ENCODE results near the gene CACFD1. TPM values are rescaled to one million over a fixed set of nuclear protein-coding genes. Genes with fewer than 3 reads are reported as not detected.

Gene CACFD1
- total RNA-seq, 4 donors from 2014 or later: 6.8 to 11.6 (median 9.4) TPM

DNA sequence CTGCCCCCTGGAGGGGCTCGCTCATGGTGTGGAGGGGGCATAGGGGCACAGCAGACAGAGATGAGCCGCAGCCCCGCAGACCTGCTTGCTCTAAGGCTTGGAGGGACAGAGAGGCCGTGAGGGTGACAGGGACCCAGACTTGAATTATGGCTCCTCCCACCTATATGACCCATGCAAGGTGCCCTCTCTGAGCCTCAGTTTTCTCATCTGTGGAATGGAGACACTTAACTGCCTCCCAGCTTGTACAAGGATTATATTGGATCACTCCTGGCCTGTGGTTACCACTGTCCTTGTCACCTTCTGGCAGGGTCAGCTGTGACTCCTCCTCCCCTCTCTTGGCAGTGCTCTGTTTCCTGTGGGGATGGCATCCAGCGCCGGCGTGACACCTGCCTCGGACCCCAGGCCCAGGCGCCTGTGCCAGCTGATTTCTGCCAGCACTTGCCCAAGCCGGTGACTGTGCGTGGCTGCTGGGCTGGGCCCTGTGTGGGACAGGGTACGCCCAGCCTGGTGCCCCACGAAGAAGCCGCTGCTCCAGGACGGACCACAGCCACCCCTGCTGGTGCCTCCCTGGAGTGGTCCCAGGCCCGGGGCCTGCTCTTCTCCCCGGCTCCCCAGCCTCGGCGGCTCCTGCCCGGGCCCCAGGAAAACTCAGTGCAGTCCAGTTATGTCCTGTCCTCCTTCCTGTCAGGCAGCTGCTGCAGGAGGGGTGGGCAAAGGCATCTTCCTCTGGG lies 4.7 kb upstream of the CACFD1 start:
- no peak for DNase-seq (ENCODE audit: low spot score in 2 of 2)
- no peaks in the 10 kb centered on the region for H3K27me3 ChIP-seq
- H3K27ac ChIP-seq: no peak overlapping the region
- H3K4me1 ChIP-seq: peaks cover under 1% of the 10 kb centered on the region
- no peaks in the 10 kb centered on the region for H3K9me3 ChIP-seq
- no peak overlapping the region for H3K4me3 ChIP-seq
- TF ChIP-seq EP300 (IDR thresholded peaks at IDR 0.05) (no peak), POLR2AphosphoS5 (IDR thresholded peaks at IDR 0.05) (no peak), POLR2A (IDR thresholded peaks at IDR 0.05) (no peak)
- TF ChIP-seq, protein P1, sequence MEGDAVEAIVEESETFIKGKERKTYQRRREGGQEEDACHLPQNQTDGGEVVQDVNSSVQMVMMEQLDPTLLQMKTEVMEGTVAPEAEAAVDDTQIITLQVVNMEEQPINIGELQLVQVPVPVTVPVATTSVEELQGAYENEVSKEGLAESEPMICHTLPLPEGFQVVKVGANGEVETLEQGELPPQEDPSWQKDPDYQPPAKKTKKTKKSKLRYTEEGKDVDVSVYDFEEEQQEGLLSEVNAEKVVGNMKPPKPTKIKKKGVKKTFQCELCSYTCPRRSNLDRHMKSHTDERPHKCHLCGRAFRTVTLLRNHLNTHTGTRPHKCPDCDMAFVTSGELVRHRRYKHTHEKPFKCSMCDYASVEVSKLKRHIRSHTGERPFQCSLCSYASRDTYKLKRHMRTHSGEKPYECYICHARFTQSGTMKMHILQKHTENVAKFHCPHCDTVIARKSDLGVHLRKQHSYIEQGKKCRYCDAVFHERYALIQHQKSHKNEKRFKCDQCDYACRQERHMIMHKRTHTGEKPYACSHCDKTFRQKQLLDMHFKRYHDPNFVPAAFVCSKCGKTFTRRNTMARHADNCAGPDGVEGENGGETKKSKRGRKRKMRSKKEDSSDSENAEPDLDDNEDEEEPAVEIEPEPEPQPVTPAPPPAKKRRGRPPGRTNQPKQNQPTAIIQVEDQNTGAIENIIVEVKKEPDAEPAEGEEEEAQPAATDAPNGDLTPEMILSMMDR (IDR thresholded peaks at IDR 0.05): no peak
- 95% methylated on average over 8 of the region's 20 CpGs for WGBS
- no peaks in the 10 kb centered on the region for H3K36me3 ChIP-seq

DNA sequence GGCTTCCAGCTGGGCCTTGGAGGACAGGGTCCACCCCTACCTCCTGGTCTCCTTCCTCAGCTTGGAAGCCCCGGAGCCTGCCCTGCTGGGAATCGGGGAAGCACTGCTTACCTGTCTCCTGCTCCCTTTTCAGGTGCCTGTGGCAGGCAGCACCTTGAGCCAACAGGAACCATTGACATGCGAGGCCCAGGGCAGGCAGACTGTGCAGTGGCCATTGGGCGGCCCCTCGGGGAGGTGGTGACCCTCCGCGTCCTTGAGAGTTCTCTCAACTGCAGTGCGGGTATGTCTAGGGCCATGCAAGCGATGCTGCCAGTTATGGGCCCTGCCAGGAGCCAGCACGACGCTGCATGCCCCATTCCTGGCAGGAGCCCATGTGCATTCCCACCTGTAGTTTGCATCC lies 3.8 kb upstream of the CACFD1 start:
- Histone ChIP-seq H3K27ac (no peak overlapping the region), H3K4me1 (peaks cover 9% of the 10 kb centered on the region)
- WGBS: 83% methylated on average over 7 of the region's 11 CpGs

DNA sequence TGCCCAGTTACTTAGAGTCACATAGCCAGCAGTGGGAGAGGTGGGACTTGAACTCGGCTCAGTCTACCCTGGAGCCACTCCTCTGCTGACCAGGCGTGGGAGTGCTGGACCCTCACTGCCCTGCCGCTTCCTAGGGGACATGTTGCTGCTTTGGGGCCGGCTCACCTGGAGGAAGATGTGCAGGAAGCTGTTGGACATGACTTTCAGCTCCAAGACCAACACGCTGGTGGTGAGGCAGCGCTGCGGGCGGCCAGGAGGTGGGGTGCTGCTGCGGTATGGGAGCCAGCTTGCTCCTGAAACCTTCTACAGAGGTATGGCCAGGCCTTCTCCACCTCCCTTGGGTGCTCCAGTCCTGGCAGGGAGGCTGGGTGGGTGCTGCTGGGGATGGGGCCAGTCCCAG lies 3.4 kb upstream of the CACFD1 start:
- no CpG with 5 or more reads among the region's 9 CpGs for WGBS
- no peaks in the 10 kb centered on the region for H3K27me3 ChIP-seq

More for the DNA sequence above, 3.8 kb upstream of the CACFD1 start:
- TF ChIP-seq POLR2AphosphoS5 (IDR thresholded peaks at IDR 0.05): no peak
- TF ChIP-seq, protein P1 (IDR thresholded peaks at IDR 0.05): no peak
- TF ChIP-seq POLR2A (IDR thresholded peaks at IDR 0.05): no peak
- no peak for TF ChIP-seq EP300 (IDR thresholded peaks at IDR 0.05)
- Histone ChIP-seq H3K36me3 (no peaks in the 10 kb centered on the region), H3K9me3 (no peaks in the 10 kb centered on the region), H3K4me3 (no peak overlapping the region), H3K27me3 (no peaks in the 10 kb centered on the region)
- DNase-seq (ENCODE audit: low spot score in 2 of 2): no peak

GRCh38 chr9:133457233-133457632 lies 2.5 kb upstream of the CACFD1 start:
- Histone ChIP-seq H3K27me3 (no peaks in the 10 kb centered on the region), H3K36me3 (no peaks in the 10 kb centered on the region), H3K4me3 (no peak overlapping the region), H3K9me3 (no peaks in the 10 kb centered on the region), H3K4me1 (peaks cover 12% of the 10 kb centered on the region), H3K27ac (no peak overlapping the region)
- TF ChIP-seq EP300 (IDR thresholded peaks at IDR 0.05): no peak
- no peak for DNase-seq (ENCODE audit: low spot score in 2 of 2)
- WGBS: 70% methylated on average over 6 of the region's 13 CpGs

More for the DNA sequence above, 3.4 kb upstream of the CACFD1 start:
- Histone ChIP-seq H3K4me3 (no peak overlapping the region), H3K4me1 (peaks cover 12% of the 10 kb centered on the region), H3K9me3 (no peaks in the 10 kb centered on the region), H3K27ac (no peak overlapping the region), H3K36me3 (no peaks in the 10 kb centered on the region)
- TF ChIP-seq POLR2AphosphoS5 (IDR thresholded peaks at IDR 0.05): no peak
- TF ChIP-seq EP300 (IDR thresholded peaks at IDR 0.05): no peak
- TF ChIP-seq POLR2A (IDR thresholded peaks at IDR 0.05): no peak
- TF ChIP-seq, protein P1 (IDR thresholded peaks at IDR 0.05): no peak
- DNase-seq (ENCODE audit: low spot score in 2 of 2): no peak

GRCh38 chr9:133457748-133458147 lies 2.0 kb upstream of the CACFD1 start:
- TF ChIP-seq, protein P1 (IDR thresholded peaks at IDR 0.05): no peak
- TF ChIP-seq POLR2A (IDR thresholded peaks at IDR 0.05): no peak
- TF ChIP-seq POLR2AphosphoS5 (IDR thresholded peaks at IDR 0.05): no peak
- no peak for TF ChIP-seq EP300 (IDR thresholded peaks at IDR 0.05)
- Histone ChIP-seq H3K9me3 (no peaks in the 10 kb centered on the region), H3K27ac (no peak overlapping the region), H3K36me3 (no peaks in the 10 kb centered on the region), H3K27me3 (no peaks in the 10 kb centered on the region), H3K4me3 (no peak overlapping the region), H3K4me1 (peaks cover 12% of the 10 kb centered on the region)
- no peak for DNase-seq (ENCODE audit: low spot score in 2 of 2)
- 95% methylated on average over 8 of the region's 11 CpGs for WGBS
